Measurements from ENCODE around the gene ATF1.

DNA sequence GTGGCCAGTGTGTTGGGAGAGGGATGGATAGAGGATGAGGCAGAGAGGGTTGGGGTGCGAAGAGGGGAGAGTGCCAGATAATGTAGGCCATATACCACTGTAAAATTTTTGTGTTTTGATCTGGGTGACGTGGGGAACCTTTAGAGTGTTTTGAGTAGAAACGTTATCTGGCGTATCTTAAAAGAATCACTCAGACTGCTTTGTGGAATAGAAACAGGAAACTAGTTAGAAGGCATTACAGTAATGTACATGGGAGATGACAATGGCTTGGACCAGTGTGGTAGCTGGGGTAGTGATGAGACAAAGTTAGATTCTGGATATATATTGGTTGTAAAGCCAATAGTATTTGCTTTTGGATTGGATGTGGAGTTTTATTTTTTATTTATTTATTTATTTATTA is 20.6 kb downstream of the ATF1 start:
- TF ChIP-seq, protein P1, sequence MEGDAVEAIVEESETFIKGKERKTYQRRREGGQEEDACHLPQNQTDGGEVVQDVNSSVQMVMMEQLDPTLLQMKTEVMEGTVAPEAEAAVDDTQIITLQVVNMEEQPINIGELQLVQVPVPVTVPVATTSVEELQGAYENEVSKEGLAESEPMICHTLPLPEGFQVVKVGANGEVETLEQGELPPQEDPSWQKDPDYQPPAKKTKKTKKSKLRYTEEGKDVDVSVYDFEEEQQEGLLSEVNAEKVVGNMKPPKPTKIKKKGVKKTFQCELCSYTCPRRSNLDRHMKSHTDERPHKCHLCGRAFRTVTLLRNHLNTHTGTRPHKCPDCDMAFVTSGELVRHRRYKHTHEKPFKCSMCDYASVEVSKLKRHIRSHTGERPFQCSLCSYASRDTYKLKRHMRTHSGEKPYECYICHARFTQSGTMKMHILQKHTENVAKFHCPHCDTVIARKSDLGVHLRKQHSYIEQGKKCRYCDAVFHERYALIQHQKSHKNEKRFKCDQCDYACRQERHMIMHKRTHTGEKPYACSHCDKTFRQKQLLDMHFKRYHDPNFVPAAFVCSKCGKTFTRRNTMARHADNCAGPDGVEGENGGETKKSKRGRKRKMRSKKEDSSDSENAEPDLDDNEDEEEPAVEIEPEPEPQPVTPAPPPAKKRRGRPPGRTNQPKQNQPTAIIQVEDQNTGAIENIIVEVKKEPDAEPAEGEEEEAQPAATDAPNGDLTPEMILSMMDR (IDR thresholded peaks at IDR 0.05): no peak
- TF ChIP-seq EP300 (IDR thresholded peaks at IDR 0.05): no peak
- no peak for TF ChIP-seq POLR2A (IDR thresholded peaks at IDR 0.05; ENCODE audit: low read depth)
